ENCODE results near the gene TCEANC2.
A peak's percentile ranks its signal among the peaks of the same experiment; 100 is the strongest.

TCEANC2 gene

DNA sequence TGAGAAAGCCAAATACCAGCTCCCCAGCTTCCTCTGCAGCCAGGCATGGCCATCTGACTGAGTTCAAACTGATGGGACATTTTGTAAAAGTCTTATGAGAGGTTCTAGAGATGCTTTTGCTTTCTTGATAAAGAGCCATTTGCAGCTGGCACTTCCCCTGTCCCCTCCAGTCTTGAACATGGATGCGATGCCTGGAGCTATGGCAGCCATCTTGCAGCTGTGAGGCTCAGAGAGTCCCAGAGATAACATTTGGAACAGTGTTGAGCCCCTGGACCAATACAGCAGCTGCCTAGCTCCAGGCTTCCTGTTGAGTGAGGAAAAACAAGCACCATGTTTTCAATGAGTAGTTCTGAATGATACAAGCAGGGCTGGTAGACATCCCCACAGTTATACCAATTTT lies 85.6 kb downstream of the TCEANC2 start:
- DNase-seq, result no peak

GRCh38 chr1:54139711-54140110 lies 86.3 kb downstream of the TCEANC2 start:
- no peak for DNase-seq

DNA sequence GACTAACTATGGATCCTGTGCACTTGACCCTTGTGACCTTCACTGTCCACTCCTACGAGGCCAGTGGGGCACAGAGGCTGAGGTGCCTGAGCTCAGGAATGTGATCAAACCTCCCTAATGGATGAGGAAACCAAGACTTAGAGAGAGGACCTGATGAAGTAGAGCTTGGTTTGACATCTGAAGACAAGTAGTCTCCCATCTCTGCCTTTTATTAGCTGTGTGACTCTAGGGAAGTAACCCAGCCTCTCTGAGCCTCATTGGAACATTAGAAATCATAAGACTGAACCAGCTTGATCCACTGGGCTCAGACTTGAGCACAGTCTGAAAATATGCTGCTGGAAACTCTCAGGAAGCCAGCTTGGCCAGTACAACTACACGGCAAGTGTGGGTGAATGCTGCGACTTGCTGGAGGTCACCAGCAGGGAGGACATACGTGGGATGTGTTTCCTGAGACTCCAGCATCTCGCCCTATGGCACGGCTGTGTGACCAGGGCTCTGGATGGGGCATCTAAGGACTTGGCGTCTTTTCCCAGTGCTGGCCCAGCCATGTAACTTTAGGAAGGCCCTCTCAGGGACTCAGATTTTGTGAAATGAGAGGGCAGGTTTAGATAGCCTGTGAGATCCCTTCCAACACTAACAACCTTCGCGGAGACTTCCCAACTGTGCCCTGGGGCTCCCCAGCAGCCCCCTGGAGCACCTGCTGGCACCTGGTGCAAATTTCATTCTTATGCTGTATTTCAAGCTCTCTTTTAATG lies 88.9 kb downstream of the TCEANC2 start:
- DNase-seq, result no peak

DNA sequence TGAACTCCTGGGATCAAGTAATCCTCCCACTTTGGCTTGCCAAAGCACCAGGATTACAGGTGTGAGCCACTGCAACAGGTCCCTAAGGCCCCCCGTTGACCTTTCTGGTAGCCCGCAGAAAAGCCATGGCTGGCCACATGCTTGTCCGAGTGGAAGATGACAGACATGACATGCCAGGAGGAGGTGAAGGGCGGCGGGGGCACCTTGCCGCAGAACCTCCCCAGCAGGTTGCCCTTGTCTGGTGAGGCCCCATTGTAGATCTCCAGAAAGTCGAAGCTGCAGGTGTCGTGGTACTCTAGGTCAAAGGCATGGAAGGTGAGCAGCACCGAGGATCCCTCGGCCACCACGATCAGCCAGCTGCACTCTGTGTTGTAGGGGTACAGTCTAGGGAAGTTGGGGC lies 91.0 kb downstream of the TCEANC2 start:
- DNase-seq, result no peak

DNA sequence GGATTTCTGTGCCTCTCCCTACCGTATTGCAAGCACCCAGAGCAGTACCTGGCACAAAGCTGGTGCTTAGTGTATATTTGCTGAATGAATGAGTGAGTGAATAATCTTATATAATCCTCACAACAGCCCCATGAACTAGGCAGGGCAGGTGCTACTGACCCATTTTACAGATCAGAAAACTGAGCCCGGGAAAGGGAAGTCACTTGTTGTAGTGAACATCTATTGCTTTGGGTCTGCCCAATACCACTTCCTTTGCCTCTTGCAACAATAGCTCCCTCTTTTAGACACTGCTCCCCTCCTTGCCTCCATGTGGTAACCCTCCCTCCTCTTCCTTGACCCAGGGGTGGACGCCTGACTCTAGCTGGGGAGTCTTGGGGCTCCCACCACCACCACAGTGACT lies 96.3 kb downstream of the TCEANC2 start:
- no peak for DNase-seq

DNA sequence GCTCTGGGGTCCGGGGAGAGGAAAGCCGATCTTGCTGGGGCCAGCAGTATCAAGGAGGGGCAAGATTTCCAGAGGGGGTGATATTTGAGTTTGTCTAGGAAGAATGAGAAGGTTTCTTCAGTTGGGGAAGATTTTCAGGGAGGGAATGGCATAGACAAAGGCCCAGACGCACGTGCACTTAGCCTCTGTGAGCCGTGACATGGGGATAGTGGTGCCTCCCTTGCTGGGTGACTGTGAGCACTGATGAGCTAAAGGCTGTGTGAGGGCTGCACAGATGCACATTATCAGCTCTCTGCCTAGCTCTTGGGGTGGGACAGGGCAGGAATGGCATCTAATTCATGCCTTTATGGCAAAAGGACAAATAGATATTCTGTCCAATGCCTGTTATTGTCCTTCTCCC lies 97.6 kb downstream of the TCEANC2 start:
- DNase-seq, result no peak

GRCh38 chr1:54152696-54153095 lies 99.3 kb downstream of the TCEANC2 start, which contains the start of gene CDCP2:
Gene CDCP2 (minus strand): TSS chr1:54153000. CDS start chr1:54152922, 78 bp downstream.
- DNase-seq, result no peak

- peak; percentile 16 for DNase-seq
Observed at GRCh38 chr1:54153535-54154439, 100.4 kb downstream of the TCEANC2 start.
